Upper lobe of left lung (tissue), 4 donors: ENCODE results near the gene HYAL4.

Experiments used
- EP300 ChIP-seq, 4 donors: sonication (generic); formaldehyde crosslinking; IDR thresholded peaks; one replicate each; pipeline ENCODE4 v1.5.1; 2017; ENCODE audit warnings: antibody characterized with exemption in 4 of 4, control low read depth in 2 of 4
- POLR2AphosphoS5 ChIP-seq, 2 donors: sonication (generic); formaldehyde crosslinking; IDR thresholded peaks; one replicate each; pipeline ENCODE4 v1.5.1; 2017; ENCODE audit warnings: antibody characterized with exemption in 2 of 2

GRCh38 chr7:123860848-123861247 lies 15.9 kb downstream of the HYAL4 start:
- TF ChIP-seq EP300 (IDR thresholded peaks at IDR 0.05): no peak
- no peak for TF ChIP-seq POLR2AphosphoS5 (IDR thresholded peaks at IDR 0.05)
